ENCODE results near the gene GADL1. TPM values are rescaled to one million over a fixed set of nuclear protein-coding genes. Genes with fewer than 3 reads are reported as not detected.

GADL1 gene
- polyA plus RNA-seq, 1 donor from 2014 or later, result not detected

DNA sequence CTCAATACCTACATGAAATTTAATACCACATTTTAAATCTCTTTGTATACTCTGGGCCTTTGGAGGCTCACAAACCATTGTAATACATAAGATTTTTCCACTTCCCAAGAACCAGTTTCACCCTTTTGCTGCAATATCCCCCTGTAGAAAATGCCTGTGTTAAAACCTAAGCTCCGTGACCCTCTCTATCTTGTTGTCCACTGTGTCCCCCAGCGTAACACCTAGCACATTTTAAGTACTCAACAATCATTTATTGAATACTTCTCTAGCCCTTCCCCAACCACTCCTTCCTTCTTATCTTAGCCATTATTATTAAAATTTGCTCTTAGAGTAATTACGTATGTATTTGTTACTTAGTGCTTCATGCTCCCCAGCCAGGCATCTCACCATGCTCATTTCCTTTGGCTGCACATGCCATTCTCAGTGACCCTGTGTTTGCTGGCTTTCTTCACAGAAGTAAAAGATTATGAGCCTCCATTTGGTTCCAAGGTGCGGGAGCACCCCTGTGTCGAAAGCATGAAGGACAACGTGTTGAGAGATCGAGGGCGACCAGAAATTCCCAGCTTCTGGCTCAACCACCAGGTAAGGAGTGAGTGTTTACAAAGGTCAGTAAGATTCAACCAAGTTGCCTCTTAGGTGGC, 206.4 kb downstream of the GADL1 start:
- peak overlapping the region in 1 of 4 donors; percentile 56 for H3K4me3 Mint-ChIP-seq
- H3K36me3 Mint-ChIP-seq, result peaks cover 4% of the 10 kb centered on the region
- H3K4me1 Mint-ChIP-seq, result peaks cover 18 to 42% (median 37%) of the 10 kb centered on the region in 3 donors
- peak overlapping the region; percentile 55 to 89 (median 82) for H3K27ac Mint-ChIP-seq
- H3K9me3 Mint-ChIP-seq, result no peaks in the 10 kb centered on the region
- no peaks in the 10 kb centered on the region for H3K27me3 Mint-ChIP-seq

DNA sequence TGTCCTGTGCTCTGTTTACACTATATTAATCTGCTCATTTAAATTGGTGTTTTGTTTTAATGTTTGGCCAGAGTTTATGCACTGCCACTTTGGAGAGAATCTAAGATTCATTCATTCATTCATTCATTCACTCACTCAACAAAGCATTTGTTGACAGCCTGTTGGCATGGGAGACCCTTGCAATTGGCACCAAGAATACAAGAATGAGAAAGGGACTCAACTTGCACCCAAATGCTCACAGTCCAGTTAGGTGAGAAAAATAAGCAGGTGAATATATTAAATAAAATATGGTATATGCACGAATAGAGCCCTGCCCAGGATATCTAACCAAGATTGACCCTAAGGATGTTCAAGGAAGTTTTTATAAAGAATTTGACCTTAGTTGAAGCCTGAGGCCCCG, 207.7 kb downstream of the GADL1 start:
- no peaks in the 10 kb centered on the region for H3K27me3 Mint-ChIP-seq
- H3K4me1 Mint-ChIP-seq, result peaks cover 24 to 49% (median 43%) of the 10 kb centered on the region in 3 donors
- H3K27ac Mint-ChIP-seq, result peak overlapping the region in 2 of 3 donors; percentile 10 to 20
- H3K4me3 Mint-ChIP-seq, result no peak overlapping the region
- H3K36me3 Mint-ChIP-seq, result peaks cover 4% of the 10 kb centered on the region
- no peaks in the 10 kb centered on the region for H3K9me3 Mint-ChIP-seq

DNA sequence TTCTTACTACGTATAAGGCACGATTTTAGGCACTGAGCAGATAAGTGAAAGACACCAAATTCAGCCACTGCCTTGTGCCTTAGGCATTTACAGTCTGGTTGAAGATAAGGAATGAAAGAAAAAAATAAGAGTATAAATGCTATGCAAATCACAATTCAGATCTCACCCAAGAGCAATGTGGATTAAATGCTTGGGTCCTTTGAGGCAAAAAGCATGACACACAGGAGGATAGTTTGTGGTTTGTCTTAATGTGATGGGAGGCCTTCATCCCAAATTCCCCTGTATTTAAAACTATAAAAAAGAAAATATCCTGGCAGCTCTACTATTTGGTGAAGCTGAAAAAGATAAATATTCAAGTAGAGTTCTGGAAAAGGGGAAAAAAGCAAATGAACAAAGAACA, 208.3 kb downstream of the GADL1 start:
- peaks cover 27 to 53% (median 49%) of the 10 kb centered on the region in 3 donors for H3K4me1 Mint-ChIP-seq
- H3K9me3 Mint-ChIP-seq, result no peaks in the 10 kb centered on the region
- H3K36me3 Mint-ChIP-seq, result peaks cover 7% of the 10 kb centered on the region
- peak overlapping the region in 1 of 3 donors; percentile 10 for H3K27ac Mint-ChIP-seq
- no peaks in the 10 kb centered on the region for H3K27me3 Mint-ChIP-seq
- H3K4me3 Mint-ChIP-seq, result no peak overlapping the region

DNA sequence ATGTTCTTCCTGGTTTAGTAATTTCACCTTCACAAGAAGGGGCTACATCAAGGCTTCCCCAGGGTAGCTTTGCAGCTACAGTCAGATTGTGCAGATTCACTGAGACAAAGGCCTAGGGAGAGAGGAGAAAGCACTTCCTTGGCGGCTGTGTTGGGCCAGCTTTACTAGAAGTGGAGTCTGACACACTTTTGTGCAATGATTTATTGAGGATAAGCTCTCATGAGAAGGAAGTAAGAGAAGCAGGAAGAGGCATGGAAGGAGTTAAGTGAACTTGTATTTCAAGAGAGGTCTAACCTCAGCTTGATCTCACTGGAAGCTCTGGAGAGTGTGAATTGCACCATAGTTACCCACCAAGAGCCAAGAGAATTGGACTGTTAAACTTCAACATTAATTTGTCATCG, 209.2 kb downstream of the GADL1 start:
- no peak overlapping the region for H3K4me3 Mint-ChIP-seq
- H3K9me3 Mint-ChIP-seq, result no peaks in the 10 kb centered on the region
- H3K4me1 Mint-ChIP-seq, result peaks cover 27 to 55% (median 52%) of the 10 kb centered on the region in 3 donors
- no peaks in the 10 kb centered on the region for H3K27me3 Mint-ChIP-seq
- peak overlapping the region in 2 of 3 donors; percentile 34 to 59 for H3K27ac Mint-ChIP-seq
- H3K36me3 Mint-ChIP-seq, result peaks cover 7% of the 10 kb centered on the region

DNA sequence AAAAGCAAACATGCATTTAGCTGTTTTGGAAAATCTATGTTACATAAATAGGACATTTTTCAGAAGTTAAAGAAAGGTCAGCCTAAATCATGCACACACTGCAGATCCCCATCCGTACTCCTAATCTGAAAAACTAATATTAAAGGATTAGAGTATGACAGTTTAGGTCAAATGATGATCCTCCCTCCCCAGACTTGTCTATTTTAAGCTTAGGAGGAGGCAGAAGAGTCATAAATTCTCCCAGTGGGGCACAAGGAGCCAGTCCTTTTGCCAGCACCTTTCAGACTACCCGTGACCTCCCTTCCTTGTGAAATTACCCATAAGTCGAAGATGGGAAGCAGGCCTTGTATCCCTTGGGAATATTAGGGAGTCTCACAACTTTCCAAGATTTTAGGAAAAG, 210.1 kb downstream of the GADL1 start:
- Mint-ChIP-seq H3K9me3 (no peaks in the 10 kb centered on the region), H3K27ac (peak overlapping the region in 1 of 3 donors; percentile 64), H3K4me3 (no peak overlapping the region), H3K36me3 (peaks cover 7% of the 10 kb centered on the region), H3K4me1 (peaks cover 23 to 53% (median 50%) of the 10 kb centered on the region in 3 donors), H3K27me3 (no peaks in the 10 kb centered on the region)

DNA sequence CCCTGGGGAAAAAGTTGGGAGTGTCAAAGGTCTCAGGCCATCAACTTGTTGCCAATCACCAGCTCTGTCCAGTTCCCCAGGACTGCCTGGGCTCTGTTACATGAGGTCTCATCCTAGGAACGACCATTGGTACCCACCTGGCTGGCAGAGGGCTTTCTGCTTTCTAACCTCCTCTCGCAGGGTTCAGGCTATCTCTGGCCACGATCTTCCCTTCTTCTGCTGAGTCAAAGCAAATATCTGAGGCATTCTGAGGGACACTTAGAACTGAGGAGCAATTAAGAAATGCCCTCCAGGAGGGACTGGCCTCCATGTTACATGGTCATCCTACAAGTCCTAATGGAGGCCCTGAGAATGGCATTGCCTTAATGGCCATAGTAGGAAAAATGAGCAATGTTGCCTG, 210.7 kb downstream of the GADL1 start:
- no peaks in the 10 kb centered on the region for H3K9me3 Mint-ChIP-seq
- H3K4me1 Mint-ChIP-seq, result peaks cover 17 to 48% (median 47%) of the 10 kb centered on the region in 3 donors
- peaks cover 8% of the 10 kb centered on the region for H3K36me3 Mint-ChIP-seq
- H3K27ac Mint-ChIP-seq, result peak overlapping the region in 2 of 3 donors; percentile 49 to 64
- no peaks in the 10 kb centered on the region for H3K27me3 Mint-ChIP-seq
- no peak overlapping the region for H3K4me3 Mint-ChIP-seq

DNA sequence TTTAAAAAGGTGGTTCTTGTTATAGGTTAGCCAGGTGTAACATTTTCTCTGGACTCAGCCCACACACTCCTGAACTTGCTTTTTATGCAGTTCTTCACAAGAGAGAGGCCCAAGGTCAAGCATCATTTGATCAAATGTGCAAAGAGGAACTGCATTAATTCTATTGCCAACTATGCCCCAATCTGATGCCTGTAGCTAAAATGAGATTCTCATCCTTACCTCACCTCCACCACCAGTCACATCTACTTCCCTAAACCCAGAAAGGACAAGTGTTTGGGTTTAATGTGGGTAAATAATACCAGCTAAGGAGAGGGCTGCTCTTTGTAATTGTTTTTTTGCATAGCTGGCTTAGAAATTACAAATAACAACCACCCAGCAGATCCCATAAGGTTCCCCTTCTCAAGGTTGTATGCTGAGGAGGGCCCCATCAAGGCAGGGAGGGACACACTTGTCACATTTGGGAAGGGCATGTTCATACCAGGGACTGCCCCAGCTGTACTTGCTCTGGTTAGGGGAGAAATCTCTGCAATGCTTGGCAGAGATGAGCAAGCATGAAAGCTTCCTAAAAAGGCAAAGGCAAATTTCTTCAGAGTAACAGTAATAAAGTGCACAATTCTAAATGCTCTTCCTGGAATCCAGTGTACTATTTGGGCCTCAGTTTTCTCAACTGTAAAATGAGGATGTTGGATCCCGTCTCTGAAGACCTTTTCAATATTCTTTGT, 211.9 kb downstream of the GADL1 start:
- Mint-ChIP-seq H3K36me3 (peaks cover 11% of the 10 kb centered on the region), H3K4me3 (no peak overlapping the region), H3K4me1 (peaks cover 17 to 44% (median 39%) of the 10 kb centered on the region in 3 donors), H3K27me3 (no peaks in the 10 kb centered on the region), H3K9me3 (no peaks in the 10 kb centered on the region), H3K27ac (peak overlapping the region; percentile 52 to 70 (median 67))

DNA sequence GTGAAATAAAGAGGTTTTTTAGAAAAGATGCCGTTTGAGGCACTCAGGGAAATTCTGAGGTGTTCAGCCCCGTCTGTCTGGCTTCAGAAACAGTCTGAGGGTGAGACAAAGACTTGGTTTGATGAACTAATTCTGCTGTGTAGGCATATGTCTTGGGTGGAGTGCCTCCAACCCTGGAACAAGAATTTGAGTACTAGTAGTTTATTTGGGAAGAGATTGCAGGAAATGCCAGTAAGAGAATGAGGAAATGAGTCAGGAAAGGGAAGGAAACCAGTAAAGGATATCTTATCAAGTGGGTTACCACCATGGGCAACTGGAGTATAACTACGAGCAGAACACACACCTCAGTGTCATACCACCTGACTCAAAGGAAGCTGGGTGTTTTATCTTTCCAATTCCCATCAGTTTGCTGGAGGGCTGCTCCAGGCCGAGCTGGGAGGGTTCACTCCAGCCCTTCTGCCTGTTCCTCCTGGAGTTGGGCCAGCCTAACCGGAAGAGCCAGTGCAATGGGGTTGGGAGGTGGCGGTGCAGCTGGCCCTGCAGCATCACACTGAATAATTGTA, 212.7 kb downstream of the GADL1 start:
- H3K36me3 Mint-ChIP-seq, result peaks cover 10% of the 10 kb centered on the region
- H3K27me3 Mint-ChIP-seq, result no peaks in the 10 kb centered on the region

DNA sequence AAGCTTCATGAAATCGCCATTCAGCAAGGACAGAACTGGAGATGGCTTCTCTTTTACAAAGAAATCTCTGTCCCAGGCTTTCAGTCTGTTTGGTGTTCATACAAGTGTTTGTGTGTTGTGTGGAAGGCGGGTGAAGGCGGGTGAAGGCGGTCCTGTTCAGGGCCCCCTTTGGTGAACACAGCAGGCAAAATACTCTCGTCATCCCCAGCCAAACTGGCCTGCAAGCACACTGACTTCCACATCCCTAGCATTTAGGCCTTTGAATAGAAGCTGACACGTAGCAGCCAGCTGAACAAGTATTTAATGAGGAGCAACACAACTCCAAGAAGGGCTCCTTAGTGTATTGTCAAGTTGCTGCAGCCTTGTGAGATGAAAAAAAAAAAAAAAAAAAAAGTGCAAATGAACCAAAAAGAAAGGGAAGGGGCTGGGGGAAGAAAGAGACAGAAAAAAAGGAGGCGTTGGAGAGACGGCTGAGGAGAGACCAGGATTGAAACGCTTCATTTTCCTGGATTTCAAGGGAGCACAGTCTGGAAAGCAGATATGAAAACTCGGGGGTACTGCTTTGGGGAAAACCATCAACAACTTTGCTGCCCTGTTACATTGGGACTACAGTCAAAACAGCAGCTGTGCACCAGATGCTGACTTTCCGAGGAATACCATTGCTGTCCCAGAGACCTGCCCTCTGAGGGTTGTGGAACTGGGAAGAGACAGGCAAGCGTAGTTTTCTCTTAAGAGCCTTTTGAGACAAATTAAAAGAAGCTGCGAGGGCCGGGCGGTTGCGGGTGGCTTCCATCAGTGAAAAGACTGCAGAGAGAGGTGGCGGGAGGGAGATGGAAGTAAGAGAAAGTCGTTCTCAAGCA, 213.4 kb downstream of the GADL1 start:
- Mint-ChIP-seq H3K4me3 (peak overlapping the region in 1 of 4 donors; percentile 20), H3K9me3 (no peaks in the 10 kb centered on the region), H3K36me3 (peaks cover 10% of the 10 kb centered on the region), H3K27me3 (no peaks in the 10 kb centered on the region), H3K4me1 (peaks cover 25 to 57% (median 43%) of the 10 kb centered on the region in 3 donors), H3K27ac (peak overlapping the region; percentile 67 to 88 (median 70))

More for the DNA sequence above, 212.7 kb downstream of the GADL1 start:
- Mint-ChIP-seq H3K9me3 (no peaks in the 10 kb centered on the region), H3K4me1 (peaks cover 22 to 52% (median 41%) of the 10 kb centered on the region in 3 donors), H3K4me3 (peak overlapping the region in 2 of 4 donors; percentile 6 to 20), H3K27ac (peak overlapping the region; percentile 52 to 70 (median 67))

DNA sequence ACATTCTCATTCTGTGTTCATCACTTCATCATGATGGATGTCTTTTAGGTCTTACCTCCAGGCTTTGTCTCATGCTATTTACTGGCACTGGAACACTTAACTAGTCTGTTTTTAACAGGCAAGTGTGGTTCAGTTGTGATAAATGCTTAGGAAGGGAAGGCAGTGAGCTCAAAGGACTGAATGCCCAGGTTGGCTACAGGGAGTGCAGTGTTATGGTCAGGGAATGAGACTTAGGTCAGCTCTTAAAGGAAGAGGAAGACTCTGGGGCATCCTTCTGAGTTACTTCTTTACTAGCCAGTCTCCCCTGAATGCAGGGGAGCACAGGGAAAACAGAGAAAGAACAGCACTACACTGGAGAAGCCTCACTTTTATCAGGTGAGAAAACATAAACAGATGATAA, 215.4 kb downstream of the GADL1 start:
- H3K27me3 Mint-ChIP-seq, result no peaks in the 10 kb centered on the region
- peak overlapping the region in 1 of 3 donors; percentile 69 for H3K27ac Mint-ChIP-seq
- H3K4me1 Mint-ChIP-seq, result peaks cover 36 to 60% (median 45%) of the 10 kb centered on the region in 3 donors
- no peak overlapping the region for H3K4me3 Mint-ChIP-seq
- H3K9me3 Mint-ChIP-seq, result no peaks in the 10 kb centered on the region
- peaks cover 11% of the 10 kb centered on the region for H3K36me3 Mint-ChIP-seq

DNA sequence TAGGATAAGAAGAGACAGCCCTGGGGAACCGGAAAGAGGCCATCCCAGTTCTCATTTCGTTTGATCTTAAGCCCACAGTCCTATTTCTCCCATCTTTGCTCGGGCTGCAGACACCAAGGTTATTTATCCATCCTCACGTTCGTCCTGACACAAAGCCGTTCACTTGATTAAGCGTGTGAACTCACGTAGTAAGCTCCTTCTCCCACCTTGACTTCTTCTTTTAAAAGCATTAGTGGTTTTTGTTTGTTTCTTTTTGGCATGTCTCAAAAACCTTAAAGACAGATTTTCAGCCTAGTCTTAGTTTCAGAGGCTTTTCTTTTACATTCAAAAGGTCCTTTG, 217.1 kb downstream of the GADL1 start:
- no peaks in the 10 kb centered on the region for H3K27me3 Mint-ChIP-seq
- no peaks in the 10 kb centered on the region for H3K9me3 Mint-ChIP-seq
- H3K4me3 Mint-ChIP-seq, result no peak overlapping the region
- H3K36me3 Mint-ChIP-seq, result peaks cover 19% of the 10 kb centered on the region
- H3K4me1 Mint-ChIP-seq, result peaks cover 44 to 62% (median 48%) of the 10 kb centered on the region in 3 donors
- H3K27ac Mint-ChIP-seq, result peak overlapping the region in 2 of 3 donors; percentile 34 to 59

DNA sequence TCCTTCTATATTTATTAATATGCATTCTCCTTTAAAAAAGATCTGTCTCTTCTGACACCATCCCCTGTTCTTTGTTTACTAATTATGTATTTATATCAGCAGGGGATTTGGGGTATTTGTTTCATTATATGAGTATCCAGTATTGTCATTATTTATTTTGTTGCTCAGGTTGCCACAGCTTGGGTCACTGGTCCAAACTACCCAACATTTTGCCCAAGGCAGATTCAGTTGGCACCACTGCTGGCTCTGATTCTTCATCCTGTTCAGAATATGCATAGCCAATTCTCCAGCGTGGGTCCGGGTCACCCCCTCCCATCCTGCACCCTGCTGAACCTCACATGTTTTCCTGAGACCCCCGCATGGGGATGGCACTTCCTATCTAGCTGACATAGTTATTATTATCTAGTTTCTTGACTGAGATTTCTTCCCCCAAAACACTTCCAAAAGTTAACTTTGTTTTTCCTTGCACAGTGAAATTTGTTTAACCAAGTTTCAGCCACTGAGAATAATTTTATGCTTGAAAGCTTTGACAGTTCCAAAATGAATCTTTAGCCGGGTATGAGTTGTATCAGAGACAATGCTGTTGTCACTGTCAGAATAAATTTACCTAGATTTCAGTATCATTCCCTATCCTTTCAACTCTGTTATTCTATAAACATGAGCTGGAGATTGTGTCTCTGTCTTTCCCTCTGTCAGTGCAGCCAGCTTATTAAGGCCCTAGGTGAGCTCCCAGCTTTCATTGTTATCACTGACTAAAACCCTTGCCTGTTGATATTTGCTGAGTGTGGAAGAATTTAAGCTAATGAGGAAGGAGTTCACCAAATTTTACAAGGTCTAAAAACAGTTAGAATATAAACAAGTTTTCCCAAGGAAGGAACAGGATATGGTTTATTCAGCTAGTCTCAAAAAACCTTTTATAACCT, 217.8 kb downstream of the GADL1 start:
- Mint-ChIP-seq H3K27ac (peak overlapping the region; percentile 17 to 59 (median 33)), H3K36me3 (peaks cover 18% of the 10 kb centered on the region), H3K4me1 (peaks cover 40 to 56% (median 42%) of the 10 kb centered on the region in 3 donors), H3K9me3 (no peaks in the 10 kb centered on the region), H3K4me3 (peak overlapping the region in 1 of 4 donors; percentile 14), H3K27me3 (no peaks in the 10 kb centered on the region)
